ENCODE data around the gene MUSK. TPM values are rescaled to one million over a fixed set of nuclear protein-coding genes. Genes with fewer than 3 reads are reported as not detected.

The MUSK gene
- total and polyA plus RNA-seq, 2 experiments from 2014 or later = not detected

GRCh38 chr9:110788871-110789270 lies 120.3 kb downstream of the MUSK start:
- ATAC-seq (no peak), DNase-seq (ENCODE audit: low spot score) (no peak)
- Mint-ChIP-seq H3K27ac (no peak overlapping the region), H3K4me3 (no peak overlapping the region), H3K4me1 (no peaks in the 10 kb centered on the region), H3K36me3 (ENCODE audit: low read depth) (no peaks in the 10 kb centered on the region), H3K27me3 (ENCODE audit: insufficient read depth, low read depth, poor library complexity) (no peaks in the 10 kb centered on the region), H3K9me3 (no peaks in the 10 kb centered on the region)
- Histone ChIP-seq H3K4me1 (ENCODE audit: insufficient read depth) (no peaks in the 10 kb centered on the region), H3K4me2 (no peak overlapping the region), H3K27ac (ENCODE audit: low read depth) (no peak overlapping the region), H3K4me3 (no peak overlapping the region), H3K79me2 (replicated peaks; ENCODE audit: insufficient read depth) (no peaks in the 10 kb centered on the region), H3F3A (replicated peaks; ENCODE audit: low read depth) (no peaks in the 10 kb centered on the region), H2AFZ (no peak overlapping the region), H3K9me2 (ENCODE audit: insufficient read depth) (peaks cover 9% of the 10 kb centered on the region), H4K20me1 (replicated peaks; ENCODE audit: insufficient read depth) (no peaks in the 10 kb centered on the region), H3K36me3 (ENCODE audit: insufficient read depth) (no peaks in the 10 kb centered on the region), H3K27me3 (ENCODE audit: insufficient read depth) (no peaks in the 10 kb centered on the region)
- TF ChIP-seq, protein P1, sequence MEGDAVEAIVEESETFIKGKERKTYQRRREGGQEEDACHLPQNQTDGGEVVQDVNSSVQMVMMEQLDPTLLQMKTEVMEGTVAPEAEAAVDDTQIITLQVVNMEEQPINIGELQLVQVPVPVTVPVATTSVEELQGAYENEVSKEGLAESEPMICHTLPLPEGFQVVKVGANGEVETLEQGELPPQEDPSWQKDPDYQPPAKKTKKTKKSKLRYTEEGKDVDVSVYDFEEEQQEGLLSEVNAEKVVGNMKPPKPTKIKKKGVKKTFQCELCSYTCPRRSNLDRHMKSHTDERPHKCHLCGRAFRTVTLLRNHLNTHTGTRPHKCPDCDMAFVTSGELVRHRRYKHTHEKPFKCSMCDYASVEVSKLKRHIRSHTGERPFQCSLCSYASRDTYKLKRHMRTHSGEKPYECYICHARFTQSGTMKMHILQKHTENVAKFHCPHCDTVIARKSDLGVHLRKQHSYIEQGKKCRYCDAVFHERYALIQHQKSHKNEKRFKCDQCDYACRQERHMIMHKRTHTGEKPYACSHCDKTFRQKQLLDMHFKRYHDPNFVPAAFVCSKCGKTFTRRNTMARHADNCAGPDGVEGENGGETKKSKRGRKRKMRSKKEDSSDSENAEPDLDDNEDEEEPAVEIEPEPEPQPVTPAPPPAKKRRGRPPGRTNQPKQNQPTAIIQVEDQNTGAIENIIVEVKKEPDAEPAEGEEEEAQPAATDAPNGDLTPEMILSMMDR (conservative IDR thresholded peaks at IDR 0.05; ENCODE audit: low read depth in 2 of 2) = no peak
- TF ChIP-seq ZNF114 (CRISPR knock-in tag; IDR thresholded peaks at IDR 0.05) = no peak
- no peak for TF ChIP-seq ETS1 (IDR thresholded peaks at IDR 0.05)
- no peak for TF ChIP-seq EZH2 (IDR thresholded peaks at IDR 0.05; ENCODE audit: low read depth, unreplicated experiment)
- TF ChIP-seq CREB1 (CRISPR knock-in tag; IDR thresholded peaks at IDR 0.05; ENCODE audit: low read depth) = no peak
- no peak for TF ChIP-seq POLR2AphosphoS5 (IDR thresholded peaks at IDR 0.05; ENCODE audit: low read depth)
- TF ChIP-seq ZNF331 (CRISPR knock-in tag; IDR thresholded peaks at IDR 0.05; ENCODE audit: low read depth) = no peak
- no peak for TF ChIP-seq JUNB (IDR thresholded peaks at IDR 0.05; ENCODE audit: unreplicated experiment)
- TF ChIP-seq, protein P2, sequence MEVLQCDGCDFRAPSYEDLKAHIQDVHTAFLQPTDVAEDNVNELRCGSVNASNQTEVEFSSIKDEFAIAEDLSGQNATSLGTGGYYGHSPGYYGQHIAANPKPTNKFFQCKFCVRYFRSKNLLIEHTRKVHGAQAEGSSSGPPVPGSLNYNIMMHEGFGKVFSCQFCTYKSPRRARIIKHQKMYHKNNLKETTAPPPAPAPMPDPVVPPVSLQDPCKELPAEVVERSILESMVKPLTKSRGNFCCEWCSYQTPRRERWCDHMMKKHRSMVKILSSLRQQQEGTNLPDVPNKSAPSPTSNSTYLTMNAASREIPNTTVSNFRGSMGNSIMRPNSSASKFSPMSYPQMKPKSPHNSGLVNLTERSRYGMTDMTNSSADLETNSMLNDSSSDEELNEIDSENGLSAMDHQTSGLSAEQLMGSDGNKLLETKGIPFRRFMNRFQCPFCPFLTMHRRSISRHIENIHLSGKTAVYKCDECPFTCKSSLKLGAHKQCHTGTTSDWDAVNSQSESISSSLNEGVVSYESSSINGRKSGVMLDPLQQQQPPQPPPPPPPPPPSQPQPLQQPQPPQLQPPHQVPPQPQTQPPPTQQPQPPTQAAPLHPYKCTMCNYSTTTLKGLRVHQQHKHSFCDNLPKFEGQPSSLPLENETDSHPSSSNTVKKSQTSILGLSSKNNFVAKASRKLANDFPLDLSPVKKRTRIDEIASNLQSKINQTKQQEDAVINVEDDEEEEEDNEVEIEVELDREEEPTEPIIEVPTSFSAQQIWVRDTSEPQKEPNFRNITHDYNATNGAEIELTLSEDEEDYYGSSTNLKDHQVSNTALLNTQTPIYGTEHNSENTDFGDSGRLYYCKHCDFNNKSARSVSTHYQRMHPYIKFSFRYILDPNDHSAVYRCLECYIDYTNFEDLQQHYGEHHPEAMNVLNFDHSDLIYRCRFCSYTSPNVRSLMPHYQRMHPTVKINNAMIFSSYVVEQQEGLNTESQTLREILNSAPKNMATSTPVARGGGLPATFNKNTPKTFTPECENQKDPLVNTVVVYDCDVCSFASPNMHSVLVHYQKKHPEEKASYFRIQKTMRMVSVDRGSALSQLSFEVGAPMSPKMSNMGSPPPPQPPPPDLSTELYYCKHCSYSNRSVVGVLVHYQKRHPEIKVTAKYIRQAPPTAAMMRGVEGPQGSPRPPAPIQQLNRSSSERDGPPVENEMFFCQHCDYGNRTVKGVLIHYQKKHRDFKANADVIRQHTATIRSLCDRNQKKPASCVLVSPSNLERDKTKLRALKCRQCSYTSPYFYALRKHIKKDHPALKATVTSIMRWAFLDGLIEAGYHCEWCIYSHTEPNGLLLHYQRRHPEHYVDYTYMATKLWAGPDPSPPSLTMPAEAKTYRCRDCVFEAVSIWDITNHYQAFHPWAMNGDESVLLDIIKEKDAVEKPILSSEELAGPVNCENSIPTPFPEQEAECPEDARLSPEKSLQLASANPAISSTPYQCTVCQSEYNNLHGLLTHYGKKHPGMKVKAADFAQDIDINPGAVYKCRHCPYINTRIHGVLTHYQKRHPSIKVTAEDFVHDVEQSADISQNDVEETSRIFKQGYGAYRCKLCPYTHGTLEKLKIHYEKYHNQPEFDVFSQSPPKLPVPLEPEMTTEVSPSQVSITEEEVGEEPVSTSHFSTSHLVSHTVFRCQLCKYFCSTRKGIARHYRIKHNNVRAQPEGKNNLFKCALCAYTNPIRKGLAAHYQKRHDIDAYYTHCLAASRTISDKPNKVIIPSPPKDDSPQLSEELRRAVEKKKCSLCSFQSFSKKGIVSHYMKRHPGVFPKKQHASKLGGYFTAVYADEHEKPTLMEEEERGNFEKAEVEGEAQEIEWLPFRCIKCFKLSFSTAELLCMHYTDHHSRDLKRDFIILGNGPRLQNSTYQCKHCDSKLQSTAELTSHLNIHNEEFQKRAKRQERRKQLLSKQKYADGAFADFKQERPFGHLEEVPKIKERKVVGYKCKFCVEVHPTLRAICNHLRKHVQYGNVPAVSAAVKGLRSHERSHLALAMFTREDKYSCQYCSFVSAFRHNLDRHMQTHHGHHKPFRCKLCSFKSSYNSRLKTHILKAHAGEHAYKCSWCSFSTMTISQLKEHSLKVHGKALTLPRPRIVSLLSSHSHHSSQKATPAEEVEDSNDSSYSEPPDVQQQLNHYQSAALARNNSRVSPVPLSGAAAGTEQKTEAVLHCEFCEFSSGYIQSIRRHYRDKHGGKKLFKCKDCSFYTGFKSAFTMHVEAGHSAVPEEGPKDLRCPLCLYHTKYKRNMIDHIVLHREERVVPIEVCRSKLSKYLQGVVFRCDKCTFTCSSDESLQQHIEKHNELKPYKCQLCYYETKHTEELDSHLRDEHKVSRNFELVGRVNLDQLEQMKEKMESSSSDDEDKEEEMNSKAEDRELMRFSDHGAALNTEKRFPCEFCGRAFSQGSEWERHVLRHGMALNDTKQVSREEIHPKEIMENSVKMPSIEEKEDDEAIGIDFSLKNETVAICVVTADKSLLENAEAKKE (CRISPR knock-in tag; IDR thresholded peaks at IDR 0.05) = no peak
- no peak for TF ChIP-seq EZH2phosphoT487 (IDR thresholded peaks at IDR 0.05; ENCODE audit: unreplicated experiment)

Data from GM23338 (cell line).